ENCODE data around the gene RHOT2.
A peak's percentile ranks its signal among the peaks of the same experiment; 100 is the strongest.

RHOT2 gene

GRCh38 chr16:660459-661183, 7.3 kb upstream of the RHOT2 start:
- H3K27me3 ChIP-seq (ENCODE audit: insufficient read depth, low read depth): no peaks in the 10 kb centered on the region
- H3K4me1 ChIP-seq (ENCODE audit: low read depth, poor library complexity, severe bottlenecking): peaks cover 20% of the 10 kb centered on the region
- H3K4me2 ChIP-seq: peak overlapping the region; percentile 55
- no peak overlapping the region for H3K4me3 ChIP-seq (IDR thresholded peaks at IDR 0.05; ENCODE audit: insufficient read depth, low read depth, low read length)
- H3K9ac ChIP-seq: peak overlapping the region; percentile 43; the same call in 1 of the 2 replicates
- peak overlapping the region; percentile 49; the same call in 1 of the 2 replicates for H2AFZ ChIP-seq (ENCODE audit: low read depth)
- no peaks in the 10 kb centered on the region for H4K20me1 ChIP-seq (ENCODE audit: insufficient read depth)
- no peaks in the 10 kb centered on the region for H3K79me2 ChIP-seq (ENCODE audit: insufficient read depth, low read depth)
- TF ChIP-seq CTCF (conservative IDR thresholded peaks at IDR 0.05; ENCODE audit: low read depth, low read length): no peak; the same call in 1 of the 2 replicates
- no peaks in the 10 kb centered on the region for H3K36me3 ChIP-seq (ENCODE audit: insufficient read depth)
- peak overlapping the region; percentile 50 for H3K27ac ChIP-seq

GRCh38 chr16:661184-661821, 6.6 kb upstream of the RHOT2 start:
- no peak overlapping the region for H3K27ac ChIP-seq
- peaks cover 20% of the 10 kb centered on the region for H3K4me1 ChIP-seq (ENCODE audit: low read depth, poor library complexity, severe bottlenecking)
- no peak overlapping the region for H3K9ac ChIP-seq
- H2AFZ ChIP-seq (ENCODE audit: low read depth): peak overlapping the region; percentile 27; the same call in 1 of the 2 replicates
- peak; percentile 30; the same call in 1 of the 2 replicates for TF ChIP-seq CTCF (conservative IDR thresholded peaks at IDR 0.05; ENCODE audit: low read depth, low read length)
- H3K79me2 ChIP-seq (ENCODE audit: insufficient read depth, low read depth): no peaks in the 10 kb centered on the region
- no peaks in the 10 kb centered on the region for H3K36me3 ChIP-seq (ENCODE audit: insufficient read depth)
- H4K20me1 ChIP-seq (ENCODE audit: insufficient read depth): no peaks in the 10 kb centered on the region
- H3K4me3 ChIP-seq (IDR thresholded peaks at IDR 0.05; ENCODE audit: insufficient read depth, low read depth, low read length): no peak overlapping the region
- no peaks in the 10 kb centered on the region for H3K27me3 ChIP-seq (ENCODE audit: insufficient read depth, low read depth)
- H3K4me2 ChIP-seq: peak overlapping the region; percentile 49

GRCh38 chr16:662095-662494, 5.8 kb upstream of the RHOT2 start:
- no peaks in the 10 kb centered on the region for H3K36me3 ChIP-seq (ENCODE audit: insufficient read depth)
- TF ChIP-seq CTCF (conservative IDR thresholded peaks at IDR 0.05; ENCODE audit: low read depth, low read length): no peak
- H3K27me3 ChIP-seq (ENCODE audit: insufficient read depth, low read depth): no peaks in the 10 kb centered on the region
- H3K27ac ChIP-seq: no peak overlapping the region
- H3K4me2 ChIP-seq: no peak overlapping the region
- H3K4me3 ChIP-seq (IDR thresholded peaks at IDR 0.05; ENCODE audit: insufficient read depth, low read depth, low read length): no peak overlapping the region
- no peak overlapping the region for H3K9ac ChIP-seq
- no peaks in the 10 kb centered on the region for H4K20me1 ChIP-seq (ENCODE audit: insufficient read depth)
- peaks cover 20% of the 10 kb centered on the region for H3K4me1 ChIP-seq (ENCODE audit: low read depth, poor library complexity, severe bottlenecking)
- no peak overlapping the region for H2AFZ ChIP-seq (ENCODE audit: low read depth)
- no peaks in the 10 kb centered on the region for H3K79me2 ChIP-seq (ENCODE audit: insufficient read depth, low read depth)

GRCh38 chr16:662597-662996, 5.3 kb upstream of the RHOT2 start:
- Histone ChIP-seq H2AFZ (ENCODE audit: low read depth) (no peak overlapping the region), H3K4me1 (ENCODE audit: low read depth, poor library complexity, severe bottlenecking) (peaks cover 24% of the 10 kb centered on the region), H3K9ac (no peak overlapping the region), H3K27me3 (ENCODE audit: insufficient read depth, low read depth) (no peaks in the 10 kb centered on the region), H3K36me3 (ENCODE audit: insufficient read depth) (no peaks in the 10 kb centered on the region), H4K20me1 (ENCODE audit: insufficient read depth) (no peaks in the 10 kb centered on the region), H3K4me2 (no peak overlapping the region), H3K27ac (no peak overlapping the region), H3K79me2 (ENCODE audit: insufficient read depth, low read depth) (no peaks in the 10 kb centered on the region), H3K4me3 (IDR thresholded peaks at IDR 0.05; ENCODE audit: insufficient read depth, low read depth, low read length) (no peak overlapping the region)
- no peak for TF ChIP-seq CTCF (conservative IDR thresholded peaks at IDR 0.05; ENCODE audit: low read depth, low read length)

Data from KMS-11 (cell line).